Endodermal cell (in vitro differentiated cells): ENCODE data around the gene LCAT. TPM values are rescaled to one million over a fixed set of nuclear protein-coding genes. Genes with fewer than 3 reads are reported as not detected.

ENCODE experiments used
- DNase-seq: peaks from one replicate; pipeline ENCODE4 v3.0.0-alpha.2; 2017
- H3K27ac ChIP-seq: 2 replicates; pipeline ENCODE4 v1.5.1; 2013; ENCODE audit warnings: mild to moderate bottlenecking, low read depth, low read length, moderate library complexity
- H3K27me3 ChIP-seq: 2 replicates; pipeline ENCODE4 v1.6.1; 2013; ENCODE audit warnings: mild to moderate bottlenecking, low read length, moderate library complexity; ENCODE audit not compliant: insufficient read depth, control insufficient read depth, poor library complexity, severe bottlenecking
- H3K36me3 ChIP-seq: 2 replicates; pipeline ENCODE4 v1.7.0; 2013; ENCODE audit warnings: mild to moderate bottlenecking, low read length, moderate library complexity; ENCODE audit not compliant: control insufficient read depth, insufficient read depth
- H3K4me1 ChIP-seq: one replicate; pipeline ENCODE4 v1.7.0; 2013; ENCODE audit warnings: low read length; ENCODE audit not compliant: control insufficient read depth, insufficient read depth
- H3K4me3 ChIP-seq: 2 replicates; pipeline ENCODE4 v1.5.1; 2013; ENCODE audit warnings: mild to moderate bottlenecking, low read length, moderate library complexity
- H3K9ac ChIP-seq: 2 replicates; pipeline ENCODE4 v1.6.1; 2013; ENCODE audit warnings: mild to moderate bottlenecking, low read length, moderate library complexity; ENCODE audit not compliant: poor library complexity, severe bottlenecking; ENCODE audit errors: extremely low read depth
- H3K9me3 ChIP-seq: 2 replicates; pipeline ENCODE4 v1.6.1; 2013; ENCODE audit warnings: mild to moderate bottlenecking, low read length, moderate library complexity; ENCODE audit not compliant: control insufficient read depth
- H3K27ac Mint-ChIP-seq: 2 replicates; pipeline ENCODE4 v1.8.0; 2020; ENCODE audit warnings: mixed read lengths
- H3K27me3 Mint-ChIP-seq: 2 replicates; pipeline ENCODE4 v1.8.0; 2021; ENCODE audit warnings: mild to moderate bottlenecking, mixed read lengths; ENCODE audit not compliant: insufficient read depth
- H3K36me3 Mint-ChIP-seq: 2 replicates; pipeline ENCODE4 v1.8.0; 2020; ENCODE audit warnings: low read depth, mixed read lengths
- H3K4me1 Mint-ChIP-seq: 2 replicates; pipeline ENCODE4 v1.8.0; 2020; ENCODE audit warnings: mixed read lengths
- H3K4me3 Mint-ChIP-seq: 2 replicates; pipeline ENCODE4 v1.8.0; 2020; ENCODE audit warnings: mild to moderate bottlenecking, moderate library complexity, mixed read lengths
- H3K9me3 Mint-ChIP-seq: 2 replicates; pipeline ENCODE4 v1.8.0; 2020; ENCODE audit warnings: mild to moderate bottlenecking, mixed read lengths
- whole genome bisulfite sequencing, 2 experiments: methylation state at CpG; one replicate each; pipeline versions ENCODE4 v1.1.5 to v1.1.7; 2013; ENCODE audit warnings: missing lambda C conversion rate in 2 of 2, mixed read lengths in 1 of 2; ENCODE audit not compliant: insufficient coverage in 1 of 2, insufficient read length in 1 of 2; 5-methylcytosine and 5-hydroxymethylcytosine counted together
- total RNA-seq, 2 donors: library from RNA; stranded (reverse); fragmentation: NEBNext Ultra II Directional in 1 of 2; extraction: Animal tissue kit (Norgen Biotek cat#: 25700) in 1 of 2; gene quantifications; 2 replicates in 1 of 2; 3 replicates in 1 of 2; pipeline ENCODE4 v1.2.1, GENCODE V29; 2021
- TF ChIP-seq, protein P1 (sequence below): fragments of 200-600 bp; sonication (generic); conservative IDR thresholded peaks from 2 replicates; pipeline ENCODE4 v1.5.0; 2021; ENCODE audit warnings: antibody characterized with exemption, mild to moderate bottlenecking

Gene LCAT
- total RNA-seq, 2 donors from 2014 or later = 8.4 to 14.3 TPM

DNA sequence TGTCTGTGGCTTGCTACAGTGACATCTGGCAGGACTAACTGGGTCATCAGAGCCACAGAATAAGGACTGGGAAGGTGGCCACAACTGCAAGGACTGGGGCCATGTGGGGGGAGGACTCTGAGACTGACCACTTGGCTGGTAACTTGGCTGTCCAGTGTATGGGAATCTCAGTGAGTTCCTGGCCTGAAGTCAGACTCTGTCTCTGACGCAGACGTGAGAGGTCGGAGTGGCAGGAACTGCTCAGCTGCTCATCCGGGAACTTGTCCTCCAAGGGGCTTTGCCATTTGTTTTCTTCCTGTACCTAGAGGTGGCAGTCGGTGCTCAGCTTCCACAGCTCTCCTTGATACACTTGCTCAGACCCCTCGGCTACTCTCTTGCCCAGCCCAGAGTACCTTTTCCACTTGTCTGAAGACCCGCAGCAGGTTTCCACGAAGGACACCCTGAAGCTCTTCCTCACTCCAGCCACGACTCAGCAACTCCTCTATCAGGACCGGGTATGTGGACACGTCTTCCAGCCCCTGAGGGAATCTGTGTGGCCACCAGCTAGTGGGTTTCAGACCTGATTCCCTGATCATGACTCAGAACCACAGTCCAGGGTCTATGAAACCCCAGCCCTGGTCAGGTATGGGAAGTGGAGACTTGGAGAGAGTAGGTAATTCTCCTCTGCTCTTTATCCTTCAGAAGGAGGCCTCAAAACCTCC is 43.7 kb upstream of the LCAT start:
- no peaks in the 10 kb centered on the region for H3K4me1 ChIP-seq
- TF ChIP-seq, protein P1, sequence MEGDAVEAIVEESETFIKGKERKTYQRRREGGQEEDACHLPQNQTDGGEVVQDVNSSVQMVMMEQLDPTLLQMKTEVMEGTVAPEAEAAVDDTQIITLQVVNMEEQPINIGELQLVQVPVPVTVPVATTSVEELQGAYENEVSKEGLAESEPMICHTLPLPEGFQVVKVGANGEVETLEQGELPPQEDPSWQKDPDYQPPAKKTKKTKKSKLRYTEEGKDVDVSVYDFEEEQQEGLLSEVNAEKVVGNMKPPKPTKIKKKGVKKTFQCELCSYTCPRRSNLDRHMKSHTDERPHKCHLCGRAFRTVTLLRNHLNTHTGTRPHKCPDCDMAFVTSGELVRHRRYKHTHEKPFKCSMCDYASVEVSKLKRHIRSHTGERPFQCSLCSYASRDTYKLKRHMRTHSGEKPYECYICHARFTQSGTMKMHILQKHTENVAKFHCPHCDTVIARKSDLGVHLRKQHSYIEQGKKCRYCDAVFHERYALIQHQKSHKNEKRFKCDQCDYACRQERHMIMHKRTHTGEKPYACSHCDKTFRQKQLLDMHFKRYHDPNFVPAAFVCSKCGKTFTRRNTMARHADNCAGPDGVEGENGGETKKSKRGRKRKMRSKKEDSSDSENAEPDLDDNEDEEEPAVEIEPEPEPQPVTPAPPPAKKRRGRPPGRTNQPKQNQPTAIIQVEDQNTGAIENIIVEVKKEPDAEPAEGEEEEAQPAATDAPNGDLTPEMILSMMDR = no peak
- peaks cover 3% of the 10 kb centered on the region for H3K4me1 Mint-ChIP-seq
- no peak for DNase-seq
- peaks cover 5% of the 10 kb centered on the region for H3K27me3 ChIP-seq
- no peak overlapping the region for H3K9ac ChIP-seq
- no peak overlapping the region for H3K27ac Mint-ChIP-seq
- 91 to 99% methylated on average over 11 of the region's 11 CpGs for WGBS, 2 experiments
- H3K36me3 ChIP-seq = no peaks in the 10 kb centered on the region
- no peak overlapping the region for H3K4me3 Mint-ChIP-seq
- H3K9me3 Mint-ChIP-seq = peaks cover 6% of the 10 kb centered on the region
- peaks cover 27% of the 10 kb centered on the region for H3K27me3 Mint-ChIP-seq
- H3K4me3 ChIP-seq = no peak overlapping the region
- no peaks in the 10 kb centered on the region for H3K36me3 Mint-ChIP-seq
- H3K9me3 ChIP-seq = no peaks in the 10 kb centered on the region
- H3K27ac ChIP-seq = no peak overlapping the region

DNA sequence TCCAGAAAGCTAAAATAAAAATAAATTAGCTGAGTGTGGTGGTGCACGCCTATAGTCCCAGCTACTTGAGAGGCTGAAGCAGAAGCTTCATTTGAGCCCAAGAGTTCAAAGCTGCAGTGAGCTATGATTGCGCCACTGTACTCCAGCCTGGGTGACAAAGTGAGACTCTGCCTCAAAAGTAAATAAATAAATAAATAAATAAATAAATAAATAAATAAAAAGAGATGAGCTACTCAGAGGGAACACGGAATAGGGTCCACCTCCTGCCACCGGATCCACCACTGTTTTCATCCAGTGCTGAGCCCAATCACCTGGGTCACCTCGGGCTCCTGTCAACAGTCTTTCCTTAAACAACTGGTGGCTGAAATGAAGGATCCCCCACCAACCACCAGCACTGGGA is 43.0 kb upstream of the LCAT start:
- Histone ChIP-seq H3K9me3 (no peaks in the 10 kb centered on the region), H3K4me3 (no peak overlapping the region), H3K4me1 (no peaks in the 10 kb centered on the region), H3K36me3 (no peaks in the 10 kb centered on the region), H3K27ac (no peak overlapping the region), H3K27me3 (no peaks in the 10 kb centered on the region), H3K9ac (no peak overlapping the region)
- TF ChIP-seq, protein P1 = no peak
- WGBS, 2 experiments = 88 to 93% methylated on average over 4 of the region's 5 CpGs
- Mint-ChIP-seq H3K4me1 (peaks cover 3% of the 10 kb centered on the region), H3K27me3 (peaks cover 21% of the 10 kb centered on the region), H3K4me3 (no peak overlapping the region), H3K27ac (no peak overlapping the region), H3K36me3 (no peaks in the 10 kb centered on the region), H3K9me3 (peaks cover 9% of the 10 kb centered on the region)
- no peak for DNase-seq

DNA sequence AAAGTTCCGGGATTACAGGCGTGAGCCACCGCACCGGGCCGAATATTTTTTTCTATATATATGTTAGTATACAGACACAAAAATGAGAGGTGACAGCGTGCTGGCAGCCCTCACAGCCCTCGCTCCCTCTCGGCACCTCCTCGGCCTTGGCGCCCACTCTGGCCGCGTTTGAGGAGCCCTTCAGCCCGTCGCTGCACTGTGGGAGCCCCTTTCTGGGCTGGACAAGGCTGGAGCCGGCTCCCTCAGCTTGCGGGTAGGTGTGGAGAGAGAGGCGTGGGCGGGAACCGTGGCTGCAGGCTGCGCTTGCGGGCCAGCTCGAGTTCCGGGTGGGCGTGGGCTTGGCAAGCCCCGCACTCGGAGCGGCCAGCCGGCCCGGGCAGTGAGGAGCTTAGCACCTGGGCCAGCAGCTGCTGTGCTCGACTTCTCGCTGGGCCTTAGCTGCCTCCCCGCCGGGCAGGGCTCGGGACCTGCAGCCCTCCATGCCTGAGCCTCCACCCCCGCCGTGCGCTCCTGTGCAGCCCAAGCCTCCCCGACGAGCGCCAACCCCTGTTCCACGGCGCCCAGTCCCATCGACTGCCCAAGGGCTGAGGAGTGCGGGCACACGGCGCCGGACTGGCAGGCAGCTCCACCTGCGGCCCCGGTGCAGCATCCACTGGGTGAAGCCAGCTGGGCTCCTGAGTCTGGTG is 38.2 kb upstream of the LCAT start:
- H3K4me1 Mint-ChIP-seq = peaks cover 3% of the 10 kb centered on the region
- no peak overlapping the region for H3K27ac Mint-ChIP-seq
- H3K27ac ChIP-seq = no peak overlapping the region
- H3K4me3 ChIP-seq = no peak overlapping the region
- 96% methylated on average over 25 to 44 of the region's 49 CpGs for whole genome bisulfite sequencing, 2 experiments
- no peak overlapping the region for H3K9ac ChIP-seq
- peaks cover 9% of the 10 kb centered on the region for H3K9me3 Mint-ChIP-seq
- H3K36me3 Mint-ChIP-seq = no peaks in the 10 kb centered on the region
- H3K36me3 ChIP-seq = no peaks in the 10 kb centered on the region
- DNase-seq = no peak
- no peak overlapping the region for H3K4me3 Mint-ChIP-seq
- H3K9me3 ChIP-seq = no peaks in the 10 kb centered on the region
- H3K27me3 ChIP-seq = peaks cover 9% of the 10 kb centered on the region
- peaks cover 14% of the 10 kb centered on the region for H3K27me3 Mint-ChIP-seq
- TF ChIP-seq, protein P1 = no peak
- no peaks in the 10 kb centered on the region for H3K4me1 ChIP-seq
